ENCODE data around the gene DNAJB5. TPM values are rescaled to one million over a fixed set of nuclear protein-coding genes. Genes with fewer than 3 reads are reported as not detected.

The DNAJB5 gene
- polyA plus RNA-seq, 1 of the 3 experiments (the other 2 are of a cell fraction), result 3.3 TPM

- peaks cover 33% of the 10 kb centered on the region for H3K27me3 ChIP-seq (ENCODE audit: insufficient read depth)
- no peak overlapping the region for H3K9ac ChIP-seq
- no peaks in the 10 kb centered on the region for H4K20me1 ChIP-seq (ENCODE audit: insufficient read depth)
- peaks cover 0 to 4% of the 10 kb centered on the region in 2 experiments; a peak in 1 of 4 replicates for H3K4me1 ChIP-seq (ENCODE audit: control insufficient read depth in 1 of 2, insufficient read depth in 2 of 2, low read depth in 1 of 2, low read length in 1 of 2)
- DNase-seq, result no peak
- TF ChIP-seq EP300 (IDR thresholded peaks at IDR 0.05; ENCODE audit: borderline replicate concordance in 1 of 2, low read depth in 1 of 2, low read length in 1 of 2) (no peak), ELF1 (IDR thresholded peaks at IDR 0.05) (no peak), POLR2AphosphoS5 (IDR thresholded peaks at IDR 0.05; ENCODE audit: low read depth, low read length) (no peak), NFIC (IDR thresholded peaks at IDR 0.05; ENCODE audit: borderline replicate concordance) (no peak), TCF12 (IDR thresholded peaks at IDR 0.05) (no peak), USF2 (IDR thresholded peaks at IDR 0.05; ENCODE audit: borderline replicate concordance, low read depth, low read length) (no peak), JUND (IDR thresholded peaks at IDR 0.05) (no peak), TEAD4 (IDR thresholded peaks at IDR 0.05; ENCODE audit: borderline replicate concordance, insufficient read depth) (no peak), NRF1 (IDR thresholded peaks at IDR 0.05; ENCODE audit: low read depth, low read length) (no peak), USF1 (IDR thresholded peaks at IDR 0.05; ENCODE audit: borderline replicate concordance, low read depth) (no peak), FOSL2 (IDR thresholded peaks at IDR 0.05; ENCODE audit: borderline replicate concordance, low read depth) (no peak), YY1 (IDR thresholded peaks at IDR 0.05; ENCODE audit: low read depth) (no peak), SMC3 (IDR thresholded peaks at IDR 0.05; ENCODE audit: low read depth, low read length) (no peak), RXRA (IDR thresholded peaks at IDR 0.05; ENCODE audit: borderline replicate concordance, low read depth) (no peak), MEF2A (IDR thresholded peaks at IDR 0.05; ENCODE audit: borderline replicate concordance, low read depth) (no peak), FOXM1 (IDR thresholded peaks at IDR 0.05; ENCODE audit: low read depth) (no peak)
- TF ChIP-seq, protein P1, sequence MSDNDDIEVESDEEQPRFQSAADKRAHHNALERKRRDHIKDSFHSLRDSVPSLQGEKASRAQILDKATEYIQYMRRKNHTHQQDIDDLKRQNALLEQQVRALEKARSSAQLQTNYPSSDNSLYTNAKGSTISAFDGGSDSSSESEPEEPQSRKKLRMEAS (IDR thresholded peaks at IDR 0.05; ENCODE audit: low read depth), result no peak
- TF ChIP-seq, protein P2, sequence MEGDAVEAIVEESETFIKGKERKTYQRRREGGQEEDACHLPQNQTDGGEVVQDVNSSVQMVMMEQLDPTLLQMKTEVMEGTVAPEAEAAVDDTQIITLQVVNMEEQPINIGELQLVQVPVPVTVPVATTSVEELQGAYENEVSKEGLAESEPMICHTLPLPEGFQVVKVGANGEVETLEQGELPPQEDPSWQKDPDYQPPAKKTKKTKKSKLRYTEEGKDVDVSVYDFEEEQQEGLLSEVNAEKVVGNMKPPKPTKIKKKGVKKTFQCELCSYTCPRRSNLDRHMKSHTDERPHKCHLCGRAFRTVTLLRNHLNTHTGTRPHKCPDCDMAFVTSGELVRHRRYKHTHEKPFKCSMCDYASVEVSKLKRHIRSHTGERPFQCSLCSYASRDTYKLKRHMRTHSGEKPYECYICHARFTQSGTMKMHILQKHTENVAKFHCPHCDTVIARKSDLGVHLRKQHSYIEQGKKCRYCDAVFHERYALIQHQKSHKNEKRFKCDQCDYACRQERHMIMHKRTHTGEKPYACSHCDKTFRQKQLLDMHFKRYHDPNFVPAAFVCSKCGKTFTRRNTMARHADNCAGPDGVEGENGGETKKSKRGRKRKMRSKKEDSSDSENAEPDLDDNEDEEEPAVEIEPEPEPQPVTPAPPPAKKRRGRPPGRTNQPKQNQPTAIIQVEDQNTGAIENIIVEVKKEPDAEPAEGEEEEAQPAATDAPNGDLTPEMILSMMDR (IDR thresholded peaks at IDR 0.05), result no peak
- TF ChIP-seq, protein P3, sequence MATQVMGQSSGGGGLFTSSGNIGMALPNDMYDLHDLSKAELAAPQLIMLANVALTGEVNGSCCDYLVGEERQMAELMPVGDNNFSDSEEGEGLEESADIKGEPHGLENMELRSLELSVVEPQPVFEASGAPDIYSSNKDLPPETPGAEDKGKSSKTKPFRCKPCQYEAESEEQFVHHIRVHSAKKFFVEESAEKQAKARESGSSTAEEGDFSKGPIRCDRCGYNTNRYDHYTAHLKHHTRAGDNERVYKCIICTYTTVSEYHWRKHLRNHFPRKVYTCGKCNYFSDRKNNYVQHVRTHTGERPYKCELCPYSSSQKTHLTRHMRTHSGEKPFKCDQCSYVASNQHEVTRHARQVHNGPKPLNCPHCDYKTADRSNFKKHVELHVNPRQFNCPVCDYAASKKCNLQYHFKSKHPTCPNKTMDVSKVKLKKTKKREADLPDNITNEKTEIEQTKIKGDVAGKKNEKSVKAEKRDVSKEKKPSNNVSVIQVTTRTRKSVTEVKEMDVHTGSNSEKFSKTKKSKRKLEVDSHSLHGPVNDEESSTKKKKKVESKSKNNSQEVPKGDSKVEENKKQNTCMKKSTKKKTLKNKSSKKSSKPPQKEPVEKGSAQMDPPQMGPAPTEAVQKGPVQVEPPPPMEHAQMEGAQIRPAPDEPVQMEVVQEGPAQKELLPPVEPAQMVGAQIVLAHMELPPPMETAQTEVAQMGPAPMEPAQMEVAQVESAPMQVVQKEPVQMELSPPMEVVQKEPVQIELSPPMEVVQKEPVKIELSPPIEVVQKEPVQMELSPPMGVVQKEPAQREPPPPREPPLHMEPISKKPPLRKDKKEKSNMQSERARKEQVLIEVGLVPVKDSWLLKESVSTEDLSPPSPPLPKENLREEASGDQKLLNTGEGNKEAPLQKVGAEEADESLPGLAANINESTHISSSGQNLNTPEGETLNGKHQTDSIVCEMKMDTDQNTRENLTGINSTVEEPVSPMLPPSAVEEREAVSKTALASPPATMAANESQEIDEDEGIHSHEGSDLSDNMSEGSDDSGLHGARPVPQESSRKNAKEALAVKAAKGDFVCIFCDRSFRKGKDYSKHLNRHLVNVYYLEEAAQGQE (IDR thresholded peaks at IDR 0.05; ENCODE audit: low read depth, low read length), result no peak
- H3F3A ChIP-seq (replicated peaks; ENCODE audit: insufficient read depth), result no peaks in the 10 kb centered on the region
- no peaks in the 10 kb centered on the region for H3K9me2 ChIP-seq
- no peaks in the 10 kb centered on the region for H3K36me3 ChIP-seq (replicated peaks in 1 of 2; ENCODE audit: control insufficient read depth in 1 of 2, insufficient read depth in 2 of 2, low read length in 1 of 2)
- no peaks in the 10 kb centered on the region for H3K79me2 ChIP-seq (ENCODE audit: insufficient read depth)
- ChIA-PET CTCF (interaction anchor here (1.3 to 8.2 kb wide), 4 partner anchors 10 to 85 kb away, joined by 3 to 155 read pairs (median 6); no protein-coding TSS in a partner anchor), POLR2A (no interaction called here)
- no peaks in the 10 kb centered on the region for H3K9me3 ChIP-seq
- H3K4me3 ChIP-seq (ENCODE audit: low read depth in 2 of 2, low read length in 1 of 2), result no peak overlapping the region
- H3K4me2 ChIP-seq, result no peak overlapping the region
- no peak overlapping the region for H3K27ac ChIP-seq (ENCODE audit: low read depth in 2 of 2, low read length in 1 of 2)
- no peak overlapping the region for H2AFZ ChIP-seq (ENCODE audit: low read depth)
- 27% methylated on average over 8 of the region's 11 CpGs for WGBS (ENCODE audit: low lambda C conversion rate)
Observed at GRCh38 chr9:34980181-34980761, 9.3 kb upstream of the DNAJB5 start.
